Fibroblast of lung (primary cell): ENCODE measurements around the gene BBX. TPM values are rescaled to one million over a fixed set of nuclear protein-coding genes. Genes with fewer than 3 reads are reported as not detected.
"Not testable (repeated sequence)": the region's sequence is repeated elsewhere in the genome, so short reads cannot be mapped to it uniquely, and the experiment has no call there.

ENCODE experiments used
- DNase-seq, 2 donors: peaks; one replicate each; pipeline versions ENCODE4 v3.0.0 to v3.0.0-alpha.2; 2010; ENCODE audit warnings: low read depth in 2 of 2
- H2AFZ ChIP-seq: 2 replicates; pipeline ENCODE4 v1.5.1; 2012; ENCODE audit warnings: low read length, control low read depth, inconsistent platforms
- H3K27ac ChIP-seq: 2 replicates; pipeline ENCODE4 v1.5.1; 2011; ENCODE audit warnings: low read length, control low read depth; ENCODE audit not compliant: insufficient read depth
- H3K27me3 ChIP-seq: 2 replicates; pipeline ENCODE4 v1.5.1; 2011; ENCODE audit warnings: mild to moderate bottlenecking, low read length; ENCODE audit not compliant: control insufficient read depth, insufficient read depth
- H3K36me3 ChIP-seq: 2 replicates; pipeline ENCODE4 v1.5.1; 2011; ENCODE audit warnings: low read length; ENCODE audit not compliant: control insufficient read depth, insufficient read depth
- H3K4me1 ChIP-seq: 2 replicates; pipeline ENCODE4 v1.5.1; 2011; ENCODE audit warnings: low read length; ENCODE audit not compliant: control insufficient read depth, insufficient read depth; ENCODE audit errors: extremely low read depth
- H3K4me2 ChIP-seq: 2 replicates; pipeline ENCODE4 v1.5.1; 2011; ENCODE audit warnings: low read length, control low read depth; ENCODE audit not compliant: insufficient read depth; ENCODE audit errors: extremely low read depth
- H3K4me3 ChIP-seq, 4 experiments: fragments of 200-600 bp in 1 of 4; sonication (generic) in 1 of 4; replicated peaks in 1 of 4; 2 replicates each; pipeline ENCODE4 v1.5.1; 2011 to 2016; ENCODE audit warnings: low read length in 4 of 4, low read depth in 3 of 4, mild to moderate bottlenecking in 3 of 4, control low read depth in 2 of 4, inconsistent platforms in 1 of 4, mixed read lengths in 1 of 4; ENCODE audit not compliant: insufficient read depth in 1 of 4; ENCODE audit errors: control extremely low read depth in 1 of 4
- H3K79me2 ChIP-seq: 2 replicates; pipeline ENCODE4 v1.5.1; 2012; ENCODE audit warnings: mild to moderate bottlenecking, low read length, inconsistent platforms; ENCODE audit not compliant: control insufficient read depth, insufficient read depth
- H3K9ac ChIP-seq: 2 replicates; pipeline ENCODE4 v1.5.1; 2011; ENCODE audit warnings: mild to moderate bottlenecking, low read length, control low read depth; ENCODE audit not compliant: insufficient read depth
- H3K9me3 ChIP-seq: 2 replicates; pipeline ENCODE4 v1.5.1; 2012; ENCODE audit warnings: low read depth, low read length; ENCODE audit not compliant: control insufficient read depth, insufficient read depth
- H4K20me1 ChIP-seq: 2 replicates; pipeline ENCODE4 v1.5.1; 2011; ENCODE audit warnings: low read length; ENCODE audit not compliant: control insufficient read depth, insufficient read depth; ENCODE audit errors: extremely low read depth
- EZH2 ChIP-seq: IDR thresholded peaks from 2 replicates; pipeline ENCODE4 v1.5.1; 2012; ENCODE audit warnings: low read length, control low read depth, mild to moderate bottlenecking; ENCODE audit errors: missing control alignments
- polyA plus RNA-seq, 2 donors: library from polyadenylated mRNA; depleted of rRNA in 1 of 2; stranded (reverse) in 1 of 2; unstranded in 1 of 2; fragments of >200 nt; gene quantifications; 2 replicates each; pipeline ENCODE4 v1.2.1, GENCODE V29; 2011 to 2012; ENCODE audit warnings: missing spikeins in 1 of 2
- total RNA-seq: library from RNA; depleted of rRNA; stranded (reverse); fragments of >200 nt; gene quantifications from 2 replicates; pipeline ENCODE4 v1.2.1, GENCODE V29; 2014
- TF ChIP-seq, protein P1 (sequence below), 2 donors: IDR thresholded peaks in 1 of 2; conservative IDR thresholded peaks in 1 of 2; 1 replicate in 1 of 2; 2 replicates in 1 of 2; pipeline ENCODE4 v1.5.1; 2011 to 2012; ENCODE audit warnings: low read length in 2 of 2, control low read depth in 1 of 2, inconsistent platforms in 1 of 2, low read depth in 1 of 2, mild to moderate bottlenecking in 1 of 2

The BBX gene
- total and polyA plus RNA-seq, 2 donors (not counting 1 experiment from before 2014, with no cell fraction given): 50.0 to 71.2 TPM

DNA sequence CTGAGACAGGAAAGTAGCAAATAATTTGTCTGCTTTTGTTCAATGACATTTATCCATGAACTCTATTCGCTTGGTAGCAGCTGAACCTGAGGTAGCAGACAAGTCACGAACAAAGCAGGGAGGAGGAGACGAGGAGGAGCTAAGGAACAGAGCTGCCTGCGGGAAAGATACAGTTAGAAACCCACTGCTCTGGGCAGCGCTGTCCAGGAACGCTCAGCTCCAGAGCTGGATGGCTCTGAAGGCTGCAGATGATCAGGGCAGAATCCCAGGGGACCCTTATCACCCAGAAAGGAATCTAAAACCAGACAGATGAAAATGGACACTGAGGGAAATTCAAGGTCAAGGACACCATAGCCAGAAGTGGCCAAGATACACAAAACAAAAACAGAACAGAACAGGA lies 310.3 kb downstream of the BBX start:
- no peak overlapping the region for H3K9ac ChIP-seq
- H3K27ac ChIP-seq: no peak overlapping the region
- DNase-seq: no peak
- H4K20me1 ChIP-seq: no peaks in the 10 kb centered on the region
- no peaks in the 10 kb centered on the region for H3K36me3 ChIP-seq
- H3K4me1 ChIP-seq: no peaks in the 10 kb centered on the region
- H3K4me3 ChIP-seq: no peak overlapping the region
- H3K27me3 ChIP-seq: no peaks in the 10 kb centered on the region
- no peak overlapping the region for H3K4me2 ChIP-seq
- no peaks in the 10 kb centered on the region for H3K9me3 ChIP-seq
- H2AFZ ChIP-seq: no peak overlapping the region
- H3K79me2 ChIP-seq: no peaks in the 10 kb centered on the region
- TF ChIP-seq, protein P1, sequence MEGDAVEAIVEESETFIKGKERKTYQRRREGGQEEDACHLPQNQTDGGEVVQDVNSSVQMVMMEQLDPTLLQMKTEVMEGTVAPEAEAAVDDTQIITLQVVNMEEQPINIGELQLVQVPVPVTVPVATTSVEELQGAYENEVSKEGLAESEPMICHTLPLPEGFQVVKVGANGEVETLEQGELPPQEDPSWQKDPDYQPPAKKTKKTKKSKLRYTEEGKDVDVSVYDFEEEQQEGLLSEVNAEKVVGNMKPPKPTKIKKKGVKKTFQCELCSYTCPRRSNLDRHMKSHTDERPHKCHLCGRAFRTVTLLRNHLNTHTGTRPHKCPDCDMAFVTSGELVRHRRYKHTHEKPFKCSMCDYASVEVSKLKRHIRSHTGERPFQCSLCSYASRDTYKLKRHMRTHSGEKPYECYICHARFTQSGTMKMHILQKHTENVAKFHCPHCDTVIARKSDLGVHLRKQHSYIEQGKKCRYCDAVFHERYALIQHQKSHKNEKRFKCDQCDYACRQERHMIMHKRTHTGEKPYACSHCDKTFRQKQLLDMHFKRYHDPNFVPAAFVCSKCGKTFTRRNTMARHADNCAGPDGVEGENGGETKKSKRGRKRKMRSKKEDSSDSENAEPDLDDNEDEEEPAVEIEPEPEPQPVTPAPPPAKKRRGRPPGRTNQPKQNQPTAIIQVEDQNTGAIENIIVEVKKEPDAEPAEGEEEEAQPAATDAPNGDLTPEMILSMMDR (conservative IDR thresholded peaks at IDR 0.05 in 1 of 2, IDR thresholded peaks at IDR 0.05 in 1 of 2; ENCODE audit: low read depth in 1 of 2, low read length in 2 of 2): no peak
- TF ChIP-seq EZH2: no peak

- no peak overlapping the region for H3K9ac ChIP-seq
- no peaks in the 10 kb centered on the region for H4K20me1 ChIP-seq
- TF ChIP-seq, protein P1 (conservative IDR thresholded peaks at IDR 0.05 in 1 of 2, IDR thresholded peaks at IDR 0.05 in 1 of 2; ENCODE audit: low read depth in 1 of 2, low read length in 2 of 2): no peak
- TF ChIP-seq EZH2: no peak
- H3K79me2 ChIP-seq: no peaks in the 10 kb centered on the region
- no peak overlapping the region for H3K27ac ChIP-seq
- DNase-seq: no peak
- H2AFZ ChIP-seq: no peak overlapping the region
- H3K36me3 ChIP-seq: no peaks in the 10 kb centered on the region
- H3K9me3 ChIP-seq: no peaks in the 10 kb centered on the region
- no peak overlapping the region for H3K4me3 ChIP-seq
- H3K4me1 ChIP-seq: no peaks in the 10 kb centered on the region
- H3K4me2 ChIP-seq: no peak overlapping the region
- H3K27me3 ChIP-seq: no peaks in the 10 kb centered on the region
These were observed 311.1 kb downstream of the BBX start for GRCh38 chr3:107833722-107834416.

DNA sequence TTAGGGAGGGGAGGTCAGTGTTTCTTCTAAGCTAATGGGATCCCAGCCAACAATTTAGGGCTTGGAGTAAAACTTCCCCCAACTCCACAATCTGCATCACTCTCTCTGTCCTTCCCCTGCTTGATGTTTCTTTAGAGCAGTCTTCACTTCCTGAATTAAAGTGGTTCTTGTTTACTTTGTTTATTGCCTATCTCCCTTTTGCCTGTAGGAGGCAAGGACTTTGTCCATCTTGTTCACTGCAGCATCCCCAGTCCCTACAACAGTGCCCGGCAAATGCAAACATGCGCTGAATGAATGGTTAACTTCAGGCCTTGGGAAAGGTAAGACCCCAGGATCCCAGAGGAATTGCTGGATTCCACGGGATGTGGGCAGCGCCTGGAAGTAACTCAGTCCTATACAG lies 312.2 kb downstream of the BBX start:
- DNase-seq: not testable (repeated sequence)

More for the DNA sequence above, 312.2 kb downstream of the BBX start:
- not testable (repeated sequence) for H3K79me2 ChIP-seq, H3K4me1 ChIP-seq, H3K27me3 ChIP-seq, H3K4me3 ChIP-seq, H3K9me3 ChIP-seq, H3K9ac ChIP-seq, H3K36me3 ChIP-seq, H3K27ac ChIP-seq, H3K4me2 ChIP-seq, H2AFZ ChIP-seq, H4K20me1 ChIP-seq
